A673 (cell line): ENCODE data around the gene PAAF1.

Experiments
- EZH2 ChIP-seq: fragments of 200-600 bp; sonication (generic); IDR thresholded peaks from 2 replicates; pipeline ENCODE4 v1.6.1; 2017; ENCODE audit warnings: borderline replicate concordance, low read depth, mild to moderate bottlenecking, mixed read lengths, antibody characterized with exemption, low read length; ENCODE audit not compliant: poor library complexity, severe bottlenecking
- TF ChIP-seq, protein P1 (sequence below): fragments of 300-800, 200-600 bp; sonication (generic); conservative IDR thresholded peaks from 2 replicates; pipeline ENCODE4 v1.5.1; 2017; ENCODE audit warnings: low read depth, mild to moderate bottlenecking, antibody characterized with exemption, low read length, moderate library complexity, mixed read lengths

DNA sequence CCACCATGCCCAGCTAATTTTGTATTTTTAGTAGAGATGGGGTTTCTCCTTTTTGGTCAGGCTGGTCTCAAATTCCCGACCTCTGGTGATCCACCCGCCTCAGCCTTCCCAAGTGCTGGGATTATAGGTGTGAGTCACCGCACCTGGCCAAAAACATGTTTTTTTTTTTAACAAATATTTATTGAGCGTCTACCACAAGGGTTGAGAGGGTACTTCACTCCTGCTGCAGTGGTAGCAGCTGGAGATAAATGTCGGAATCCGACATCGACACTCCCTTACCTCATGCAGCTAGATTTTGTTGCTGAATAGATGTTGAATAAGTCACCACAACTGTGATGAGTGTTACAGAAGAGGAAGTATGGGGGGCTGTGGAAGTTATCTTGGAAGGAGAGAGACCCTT, 75.0 kb downstream of the PAAF1 start:
- TF ChIP-seq, protein P1, sequence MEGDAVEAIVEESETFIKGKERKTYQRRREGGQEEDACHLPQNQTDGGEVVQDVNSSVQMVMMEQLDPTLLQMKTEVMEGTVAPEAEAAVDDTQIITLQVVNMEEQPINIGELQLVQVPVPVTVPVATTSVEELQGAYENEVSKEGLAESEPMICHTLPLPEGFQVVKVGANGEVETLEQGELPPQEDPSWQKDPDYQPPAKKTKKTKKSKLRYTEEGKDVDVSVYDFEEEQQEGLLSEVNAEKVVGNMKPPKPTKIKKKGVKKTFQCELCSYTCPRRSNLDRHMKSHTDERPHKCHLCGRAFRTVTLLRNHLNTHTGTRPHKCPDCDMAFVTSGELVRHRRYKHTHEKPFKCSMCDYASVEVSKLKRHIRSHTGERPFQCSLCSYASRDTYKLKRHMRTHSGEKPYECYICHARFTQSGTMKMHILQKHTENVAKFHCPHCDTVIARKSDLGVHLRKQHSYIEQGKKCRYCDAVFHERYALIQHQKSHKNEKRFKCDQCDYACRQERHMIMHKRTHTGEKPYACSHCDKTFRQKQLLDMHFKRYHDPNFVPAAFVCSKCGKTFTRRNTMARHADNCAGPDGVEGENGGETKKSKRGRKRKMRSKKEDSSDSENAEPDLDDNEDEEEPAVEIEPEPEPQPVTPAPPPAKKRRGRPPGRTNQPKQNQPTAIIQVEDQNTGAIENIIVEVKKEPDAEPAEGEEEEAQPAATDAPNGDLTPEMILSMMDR = no peak
- no peak for TF ChIP-seq EZH2
